Hepatocyte (in vitro differentiated cells): Measurements from ENCODE around the gene PTPRD.

Experiments used
- EZH2phosphoT487 ChIP-seq: fragments of 200-600 bp; sonication (generic); IDR thresholded peaks from one replicate; pipeline ENCODE4 v1.6.1; 2018; ENCODE audit warnings: antibody characterized with exemption, mild to moderate bottlenecking, low read depth, moderate library complexity; ENCODE audit not compliant: unreplicated experiment, severe bottlenecking
- TF ChIP-seq, protein P1 (sequence below): fragments of 200-600 bp; sonication (generic); IDR thresholded peaks from 2 replicates; pipeline ENCODE4 v1.5.1; 2016; ENCODE audit warnings: antibody characterized with exemption, mild to moderate bottlenecking; ENCODE audit not compliant: poor library complexity

DNA sequence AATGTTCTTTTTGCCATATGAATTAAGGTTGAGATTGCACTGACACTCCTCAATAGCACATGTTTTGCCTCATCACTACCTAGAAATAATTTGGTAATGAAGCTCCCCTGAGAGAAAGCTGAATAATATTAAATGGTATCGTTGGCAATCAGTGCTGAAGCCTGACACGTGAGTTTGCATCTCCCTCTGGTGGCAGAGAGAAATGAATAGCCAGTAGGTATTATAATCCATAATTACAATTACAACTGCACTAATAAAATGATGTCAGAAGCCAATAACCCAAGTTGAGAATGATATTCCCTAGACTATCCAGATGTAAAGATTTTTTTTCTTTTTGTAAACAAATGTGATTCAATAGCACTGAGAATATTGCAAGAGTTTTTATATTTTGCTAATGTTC lies 700.3 kb downstream of the PTPRD start:
- TF ChIP-seq, protein P1, sequence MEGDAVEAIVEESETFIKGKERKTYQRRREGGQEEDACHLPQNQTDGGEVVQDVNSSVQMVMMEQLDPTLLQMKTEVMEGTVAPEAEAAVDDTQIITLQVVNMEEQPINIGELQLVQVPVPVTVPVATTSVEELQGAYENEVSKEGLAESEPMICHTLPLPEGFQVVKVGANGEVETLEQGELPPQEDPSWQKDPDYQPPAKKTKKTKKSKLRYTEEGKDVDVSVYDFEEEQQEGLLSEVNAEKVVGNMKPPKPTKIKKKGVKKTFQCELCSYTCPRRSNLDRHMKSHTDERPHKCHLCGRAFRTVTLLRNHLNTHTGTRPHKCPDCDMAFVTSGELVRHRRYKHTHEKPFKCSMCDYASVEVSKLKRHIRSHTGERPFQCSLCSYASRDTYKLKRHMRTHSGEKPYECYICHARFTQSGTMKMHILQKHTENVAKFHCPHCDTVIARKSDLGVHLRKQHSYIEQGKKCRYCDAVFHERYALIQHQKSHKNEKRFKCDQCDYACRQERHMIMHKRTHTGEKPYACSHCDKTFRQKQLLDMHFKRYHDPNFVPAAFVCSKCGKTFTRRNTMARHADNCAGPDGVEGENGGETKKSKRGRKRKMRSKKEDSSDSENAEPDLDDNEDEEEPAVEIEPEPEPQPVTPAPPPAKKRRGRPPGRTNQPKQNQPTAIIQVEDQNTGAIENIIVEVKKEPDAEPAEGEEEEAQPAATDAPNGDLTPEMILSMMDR, result peak; percentile 49
- TF ChIP-seq EZH2phosphoT487, result no peak
